ENCODE measurements around the gene C1QB. TPM values are rescaled to one million over a fixed set of nuclear protein-coding genes. Genes with fewer than 3 reads are reported as not detected.

C1QB gene
- total RNA-seq, 6 experiments from 2014 or later = 69.8 to 330 (median 152) TPM

GRCh38 chr1:22697980-22698379 is 44.9 kb downstream of the C1QB start:
- Histone ChIP-seq H3K9me3 (no peaks in the 10 kb centered on the region), H3K27me3 (no peaks in the 10 kb centered on the region), H3K4me1 (no peaks in the 10 kb centered on the region), H3K27ac (no peak overlapping the region), H3K36me3 (no peaks in the 10 kb centered on the region), H3K4me3 (no peak overlapping the region)
- WGBS (ENCODE audit: insufficient coverage, low coverage, low lambda C conversion rate, missing lambda C conversion rate) = 72% methylated on average over 3 of the region's 5 CpGs
- DNase-seq (no peak), ATAC-seq (no peak)
- intact Hi-C loops (cut with DNase I) = no loop called here
- TF ChIP-seq POLR2A (IDR thresholded peaks at IDR 0.05) = no peak
- no peak for TF ChIP-seq CTCF (IDR thresholded peaks at IDR 0.05)

GRCh38 chr1:22699681-22700520 is 46.9 kb downstream of the C1QB start:
- DNase-seq (no peak), ATAC-seq (no peak)
- Histone ChIP-seq H3K27me3 (no peaks in the 10 kb centered on the region), H3K4me1 (no peaks in the 10 kb centered on the region), H3K4me3 (no peak overlapping the region), H3K27ac (no peak overlapping the region), H3K9me3 (no peaks in the 10 kb centered on the region), H3K36me3 (no peaks in the 10 kb centered on the region)
- WGBS (ENCODE audit: insufficient coverage, low coverage, low lambda C conversion rate, missing lambda C conversion rate) = 62% methylated on average over 11 of the region's 14 CpGs
- no peak for TF ChIP-seq POLR2A (IDR thresholded peaks at IDR 0.05)
- TF ChIP-seq CTCF (IDR thresholded peaks at IDR 0.05) = no peak
- intact Hi-C loops (cut with DNase I) = loop anchor here in 1 of 2 donors (10.0 kb wide), 1 partner anchor 255 kb away; no protein-coding TSS in a partner anchor

- no peak for DNase-seq
These were observed 49.5 kb downstream of the C1QB start for GRCh38 chr1:22702296-22703085.

More at GRCh38 chr1:22702296-22703085, 49.5 kb downstream of the C1QB start:
- Histone ChIP-seq H3K27ac (no peak overlapping the region), H3K4me3 (no peak overlapping the region), H3K9me3 (no peaks in the 10 kb centered on the region), H3K4me1 (no peaks in the 10 kb centered on the region), H3K36me3 (no peaks in the 10 kb centered on the region), H3K27me3 (no peaks in the 10 kb centered on the region)
- 48% methylated on average over 10 of the region's 12 CpGs for WGBS (ENCODE audit: insufficient coverage, low coverage, low lambda C conversion rate, missing lambda C conversion rate)
- intact Hi-C loops (cut with DNase I) = loop anchor here in 1 of 2 donors (10.0 kb wide), 1 partner anchor 252 kb away; no protein-coding TSS in a partner anchor
- no peak for TF ChIP-seq POLR2A (IDR thresholded peaks at IDR 0.05)
- TF ChIP-seq CTCF (IDR thresholded peaks at IDR 0.05) = no peak
- ATAC-seq = peak; percentile 22 to 39 (median 32)

Measured in right lobe of liver (tissue), 6 donors.